H1 (cell line): ENCODE data around the gene STK32C. TPM values are rescaled to one million over a fixed set of nuclear protein-coding genes. Genes with fewer than 3 reads are reported as not detected.

Experiments used
- CTCF ChIA-PET: fragments of 300-600 bp; sonication (Branson Sonifier 250); formaldehyde crosslinking; loops from one replicate; lab custom pipeline; 2021; ENCODE audit not compliant: partially characterized antibody; lab: Charles Lee
- POLR2A ChIA-PET: fragments of 300-600 bp; sonication (Branson Sonifier 250); formaldehyde crosslinking; loops from one replicate; lab custom pipeline; 2021; ENCODE audit warnings: inconsistent platforms; ENCODE audit not compliant: partially characterized antibody; lab: Charles Lee
- DNase-seq, 2 experiments: peaks; one replicate each; pipeline versions ENCODE4 v3.0.0 to v3.0.0-alpha.2; 2010 to 2022; ENCODE audit warnings: low spot score in 2 of 2, low read depth in 1 of 2, mixed read lengths in 1 of 2
- FAIRE-seq: peaks from 2 replicates; lab custom pipeline; 2011; peaks lifted over from hg19 to GRCh38; lab: Jason Lieb, UNC
- H2AFZ ChIP-seq: 2 replicates; pipeline ENCODE4 v1.8.1; 2012; ENCODE audit warnings: low read length, inconsistent platforms
- H2AK5ac ChIP-seq: 2 replicates; pipeline ENCODE4 v1.6.1; 2013; ENCODE audit warnings: low read depth, low read length
- H2BK120ac ChIP-seq: replicated peaks from 2 replicates; pipeline ENCODE3; 2013; ENCODE audit warnings: low read depth, low read length, inconsistent platforms
- H2BK12ac ChIP-seq: 2 replicates; pipeline ENCODE4 v1.6.1; 2013; ENCODE audit warnings: low read depth, low read length
- H2BK15ac ChIP-seq: 2 replicates; pipeline ENCODE4 v1.6.1; 2013; ENCODE audit warnings: low read length
- H2BK20ac ChIP-seq: 2 replicates; pipeline ENCODE4 v1.6.1; 2013; ENCODE audit warnings: low read length
- H2BK5ac ChIP-seq: 2 replicates; pipeline ENCODE4 v1.6.1; 2013; ENCODE audit warnings: low read depth, low read length
- H3K14ac ChIP-seq: 2 replicates; pipeline ENCODE4 v1.6.1; 2013; ENCODE audit warnings: inconsistent platforms; ENCODE audit not compliant: insufficient read length
- H3K18ac ChIP-seq: 2 replicates; pipeline ENCODE4 v1.6.1; 2013; ENCODE audit warnings: low read length; ENCODE audit errors: extremely low read depth
- H3K23ac ChIP-seq: 2 replicates; pipeline ENCODE4 v1.6.1; 2013; ENCODE audit warnings: inconsistent platforms; ENCODE audit not compliant: insufficient read length
- H3K23me2 ChIP-seq: 2 replicates; pipeline ENCODE4 v1.6.1; 2013; ENCODE audit warnings: low read depth, low read length
- H3K27ac ChIP-seq: 2 replicates; pipeline ENCODE4 v1.6.1; 2011; ENCODE audit warnings: low read depth, low read length, inconsistent platforms
- H3K27me3 ChIP-seq, 4 experiments: replicated peaks in 1 of 4; 1 replicate in 1 of 4; 2 replicates in 3 of 4; pipeline versions ENCODE4 v1.6.1 to v1.8.1; 2011 to 2013; ENCODE audit warnings: low read length in 3 of 4, mild to moderate bottlenecking in 3 of 4, inconsistent platforms in 2 of 4, mixed read lengths in 2 of 4, moderate library complexity in 1 of 4; ENCODE audit not compliant: control insufficient read depth in 3 of 4, insufficient read depth in 3 of 4; ENCODE audit errors: extremely low read depth in 1 of 4
- H3K36me3 ChIP-seq, 4 experiments: 2 replicates each; pipeline versions ENCODE4 v1.6.1 to v1.8.1; 2011 to 2013; ENCODE audit warnings: mild to moderate bottlenecking in 4 of 4, low read length in 3 of 4, moderate library complexity in 2 of 4, control low read depth in 1 of 4, inconsistent platforms in 1 of 4; ENCODE audit not compliant: insufficient read depth in 4 of 4, control insufficient read depth in 2 of 4
- H3K4ac ChIP-seq: replicated peaks from 2 replicates; pipeline ENCODE3; 2013; ENCODE audit warnings: low read length, low read depth, mixed read lengths, inconsistent platforms; ENCODE audit not compliant: insufficient read length
- H3K4me1 ChIP-seq, 4 experiments: replicated peaks in 1 of 4; 1 replicate in 1 of 4; 2 replicates in 3 of 4; pipeline versions ENCODE4 v1.6.1 to v1.8.1; 2011 to 2013; ENCODE audit warnings: low read length in 3 of 4, inconsistent platforms in 2 of 4, mixed read lengths in 1 of 4; ENCODE audit not compliant: insufficient read depth in 4 of 4, control insufficient read depth in 3 of 4
- H3K4me2 ChIP-seq, 2 experiments: 2 replicates each; pipeline versions ENCODE4 v1.6.1 to v1.8.1; 2011 to 2013; ENCODE audit warnings: low read depth in 2 of 2, low read length in 2 of 2, control low read depth in 1 of 2, inconsistent platforms in 1 of 2, mild to moderate bottlenecking in 1 of 2; ENCODE audit not compliant: insufficient read depth in 1 of 2
- H3K4me3 ChIP-seq, 4 experiments: fragments of 200-600, 300-600 bp in 1 of 4; sonication (generic), shearing (Covaris generic), sonication (Bioruptor Twin) in 1 of 4; 2 replicates each; pipeline versions ENCODE4 v1.5.1 to v1.8.1; 2011 to 2016; ENCODE audit warnings: low read length in 4 of 4, low read depth in 3 of 4, control low read depth in 2 of 4, inconsistent platforms in 2 of 4, mild to moderate bottlenecking in 2 of 4, mixed read lengths in 1 of 4, moderate library complexity in 1 of 4; ENCODE audit not compliant: insufficient read depth in 2 of 4; ENCODE audit errors: extremely low read depth in 1 of 4
- H3K56ac ChIP-seq: replicated peaks from 2 replicates; pipeline ENCODE3; 2013; ENCODE audit warnings: low read depth, mild to moderate bottlenecking, mixed read lengths, low read length, inconsistent platforms; ENCODE audit not compliant: insufficient read length
- H3K79me1 ChIP-seq: 2 replicates; pipeline ENCODE4 v1.6.1; 2013; ENCODE audit warnings: low read depth, low read length, control low read depth
- H3K79me2 ChIP-seq, 2 experiments: 2 replicates each; pipeline versions ENCODE4 v1.6.1 to v1.8.1; 2012 to 2013; ENCODE audit warnings: low read length in 2 of 2, mild to moderate bottlenecking in 2 of 2, inconsistent platforms in 1 of 2; ENCODE audit not compliant: insufficient read depth in 2 of 2, control insufficient read depth in 1 of 2
- H3K9ac ChIP-seq, 4 experiments: replicated peaks in 1 of 4; 1 replicate in 1 of 4; 2 replicates in 3 of 4; pipeline versions ENCODE4 v1.6.1 to v1.8.1; 2011 to 2013; ENCODE audit warnings: low read depth in 3 of 4, low read length in 3 of 4, control low read depth in 2 of 4, mild to moderate bottlenecking in 2 of 4, moderate library complexity in 2 of 4, inconsistent platforms in 1 of 4; ENCODE audit errors: extremely low read depth in 1 of 4
- H3K9me3 ChIP-seq, 2 experiments: 2 replicates each; pipeline versions ENCODE4 v1.6.1 to v1.8.1; 2012 to 2013; ENCODE audit warnings: mild to moderate bottlenecking in 2 of 2, moderate library complexity in 2 of 2, control low read depth in 1 of 2, inconsistent platforms in 1 of 2, low read depth in 1 of 2, low read length in 1 of 2, mixed read lengths in 1 of 2; ENCODE audit not compliant: insufficient read depth in 2 of 2
- H4K20me1 ChIP-seq, 2 experiments: replicated peaks in 1 of 2; 2 replicates each; pipeline versions ENCODE3 to v1.8.1; 2011 to 2013; ENCODE audit warnings: inconsistent platforms in 2 of 2, low read length in 2 of 2, mild to moderate bottlenecking in 1 of 2; ENCODE audit not compliant: insufficient read depth in 2 of 2, control insufficient read depth in 1 of 2
- H4K5ac ChIP-seq: 2 replicates; pipeline ENCODE4 v1.6.1; 2013; ENCODE audit warnings: low read length, low read depth, mixed read lengths, inconsistent platforms; ENCODE audit not compliant: insufficient read length
- H4K8ac ChIP-seq: 2 replicates; pipeline ENCODE4 v1.8.0; 2013; ENCODE audit warnings: mild to moderate bottlenecking, moderate library complexity, low read length, inconsistent platforms; ENCODE audit not compliant: insufficient read depth; ENCODE audit errors: extremely low read depth
- H4K91ac ChIP-seq: replicated peaks from 2 replicates; pipeline ENCODE3; 2013; ENCODE audit warnings: low read length, mixed read lengths, inconsistent platforms; ENCODE audit not compliant: insufficient read length
- CEBPB ChIP-seq: IDR thresholded peaks from 2 replicates; pipeline ENCODE4 v1.6.1; 2012; ENCODE audit warnings: low read depth, low read length
- CHD1 ChIP-seq: IDR thresholded peaks from 2 replicates; pipeline ENCODE4 v1.6.1; 2012; ENCODE audit warnings: low read depth, low read length, improper control_type of control experiment
- CTCF ChIP-seq, 3 experiments: IDR thresholded peaks; 1 replicate in 2 of 3; 2 replicates in 1 of 3; pipeline versions ENCODE4 v1.5.1 to v1.6.1; 2011; ENCODE audit warnings: low read length in 3 of 3, mild to moderate bottlenecking in 3 of 3, inconsistent platforms in 2 of 3, low read depth in 1 of 3, moderate library complexity in 1 of 3; ENCODE audit not compliant: insufficient read depth in 1 of 3; ENCODE audit errors: control extremely low read depth in 1 of 3
- HDAC2 ChIP-seq, 2 experiments: fragments of 300-600 bp in 1 of 2; sonication (generic) in 1 of 2; IDR thresholded peaks; 2 replicates each; pipeline ENCODE4 v1.6.1; 2011 to 2012; ENCODE audit warnings: low read depth in 2 of 2, low read length in 2 of 2, mild to moderate bottlenecking in 2 of 2, moderate library complexity in 2 of 2, borderline replicate concordance in 1 of 2, inconsistent platforms in 1 of 2
- RFX5 ChIP-seq: IDR thresholded peaks from 2 replicates; pipeline ENCODE4 v1.6.1; 2011; ENCODE audit warnings: low read depth, low read length, improper control_type of control experiment, borderline replicate concordance
- SIN3A ChIP-seq, 2 experiments: IDR thresholded peaks in 1 of 2; conservative IDR thresholded peaks in 1 of 2; 2 replicates each; pipeline ENCODE4 v1.6.1; 2011 to 2012; ENCODE audit warnings: low read length in 2 of 2, improper control_type of control experiment in 1 of 2, low read depth in 1 of 2, mild to moderate bottlenecking in 1 of 2
- SIX5 ChIP-seq: IDR thresholded peaks from 2 replicates; pipeline ENCODE4 v1.6.1; 2011; ENCODE audit warnings: mild to moderate bottlenecking, low read depth, low read length
- SP4 ChIP-seq: IDR thresholded peaks from 2 replicates; pipeline ENCODE4 v1.6.1; 2012; ENCODE audit warnings: low read length, inconsistent platforms
- TEAD4 ChIP-seq: IDR thresholded peaks from 2 replicates; pipeline ENCODE4 v1.6.1; 2012; ENCODE audit warnings: low read depth, low read length, inconsistent platforms, mixed read lengths
- WGBS, 2 experiments: shearing (Covaris generic) in 1 of 2; methylation state at CpG; one replicate each; pipeline versions ENCODE4 v1.1.6 to v1.1.7; 2013 to 2015; ENCODE audit warnings: low lambda C conversion rate in 2 of 2, mixed read lengths in 2 of 2, inconsistent platforms in 1 of 2, low coverage in 1 of 2, missing lambda C conversion rate in 1 of 2; ENCODE audit not compliant: insufficient replicate concordance in 2 of 2, insufficient coverage in 1 of 2, insufficient read length in 1 of 2; ENCODE audit errors: extremely low coverage in 1 of 2, missing lambda C conversion rate in 1 of 2; 5-methylcytosine and 5-hydroxymethylcytosine counted together
- polyA plus RNA-seq, 7 experiments: library from polyadenylated mRNA; depleted of rRNA in 3 of 7; stranded (reverse) in 5 of 7; unstranded in 2 of 7; fragments of >200 nt in 5 of 7; fragments of 200-250 nt in 2 of 7; gene quantifications; 1 replicate in 5 of 7; 2 replicates in 1 of 7; 4 replicates in 1 of 7; pipeline versions ENCODE4 v1.2.1 to v1.2.3, GENCODE V29; 2011 to 2013; ENCODE audit warnings: missing spikeins in 2 of 7, mixed read lengths in 2 of 7
- total RNA-seq: library from RNA; stranded (reverse); fragmentation: NEBNext Ultra II Directional; extraction: Animal tissue kit (Norgen Biotek cat#: 25700); gene quantifications from 2 replicates; pipeline ENCODE4 v1.2.1, GENCODE V29; 2021

Gene STK32C
- total and polyA plus RNA-seq, 2 of the 8 experiments (the other 6 are each of a cell fraction or from before 2014, with no cell fraction given) = 10.6 to 15.6 TPM

GRCh38 chr10:132212816-132213215 lies 94.9 kb downstream of the STK32C start:
- Histone ChIP-seq H4K91ac (no peak overlapping the region), H3K36me3 (no peaks in the 10 kb centered on the region; a peak in 1 of 8 replicates), H3K4me1 (no peaks in the 10 kb centered on the region), H3K4me3 (no peak overlapping the region), H4K8ac (no peak overlapping the region), H3K9me3 (peaks cover 14 to 18% of the 10 kb centered on the region in 2 experiments), H3K14ac (no peak overlapping the region), H2AK5ac (no peak overlapping the region), H3K18ac (no peak overlapping the region), H3K27ac (no peak overlapping the region), H3K56ac (no peak overlapping the region), H3K79me1 (no peaks in the 10 kb centered on the region), H2AFZ (no peak overlapping the region), H3K27me3 (no peaks in the 10 kb centered on the region), H2BK12ac (no peak overlapping the region), H4K5ac (no peak overlapping the region), H3K9ac (no peak overlapping the region), H3K79me2 (no peaks in the 10 kb centered on the region), H3K23me2 (no peaks in the 10 kb centered on the region), H2BK5ac (no peak overlapping the region), H2BK120ac (no peak overlapping the region), H3K4ac (no peak overlapping the region), H3K4me2 (no peak overlapping the region), H4K20me1 (peaks cover 1 to 2% of the 10 kb centered on the region in 2 experiments), H2BK15ac (no peak overlapping the region), H3K23ac (no peak overlapping the region), H2BK20ac (no peak overlapping the region)
- no peak for TF ChIP-seq SIX5
- no peak for TF ChIP-seq CTCF (IDR thresholded peaks at IDR 0.05; ENCODE audit: control extremely low read depth in 1 of 3, insufficient read depth in 1 of 3, low read depth in 1 of 3, low read length in 3 of 3)
- TF ChIP-seq TEAD4 = no peak
- no peak for TF ChIP-seq HDAC2 (IDR thresholded peaks at IDR 0.05; ENCODE audit: borderline replicate concordance in 1 of 2, low read depth in 2 of 2, low read length in 2 of 2)
- TF ChIP-seq SP4 = no peak
- no peak for TF ChIP-seq SIN3A (conservative IDR thresholded peaks at IDR 0.05 in 1 of 2, IDR thresholded peaks at IDR 0.05 in 1 of 2; ENCODE audit: low read depth in 1 of 2, low read length in 2 of 2)
- no peak for TF ChIP-seq CHD1
- no peak for TF ChIP-seq CEBPB
- TF ChIP-seq RFX5 = no peak
- no peak for DNase-seq
- 96% methylated on average over 9 of the region's 9 CpGs; no CpG with 5 or more reads in 1 of the 2 experiments for WGBS, 2 experiments
- ChIA-PET CTCF (interaction anchor here (1.6 kb wide), 1 partner anchor 11 kb away, joined by 4 read pairs; no protein-coding TSS in a partner anchor), POLR2A (interaction anchor here (0.6 kb wide), 1 partner anchor 119 kb away, joined by 3 read pairs; the partner anchor contains the start of gene LRRC27)
- no peak for FAIRE-seq
